Prostate gland (tissue), 2 donors: Measurements from ENCODE around the gene PALM.

Experiments used
- POLR2A ChIP-seq: fragments of 450-650 bp; IDR thresholded peaks from one replicate; pipeline ENCODE4 v1.6.1; 2016; ENCODE audit warnings: antibody characterized with exemption, mild to moderate bottlenecking
- POLR2AphosphoS5 ChIP-seq: sonication (generic); formaldehyde crosslinking; IDR thresholded peaks from one replicate; pipeline ENCODE4 v1.6.1; 2017; ENCODE audit warnings: antibody characterized with exemption
- TF ChIP-seq, protein P1 (sequence below), 4 experiments: fragments of 200-600 bp in 2 of 4; fragments of 450-650 bp in 2 of 4; sonication (generic) in 2 of 4; IDR thresholded peaks; 1 replicate in 3 of 4; 2 replicates in 1 of 4; pipeline ENCODE4 v1.5.1; 2016 to 2019; ENCODE audit warnings: antibody characterized with exemption in 4 of 4, mild to moderate bottlenecking in 2 of 4, moderate library complexity in 2 of 4

DNA sequence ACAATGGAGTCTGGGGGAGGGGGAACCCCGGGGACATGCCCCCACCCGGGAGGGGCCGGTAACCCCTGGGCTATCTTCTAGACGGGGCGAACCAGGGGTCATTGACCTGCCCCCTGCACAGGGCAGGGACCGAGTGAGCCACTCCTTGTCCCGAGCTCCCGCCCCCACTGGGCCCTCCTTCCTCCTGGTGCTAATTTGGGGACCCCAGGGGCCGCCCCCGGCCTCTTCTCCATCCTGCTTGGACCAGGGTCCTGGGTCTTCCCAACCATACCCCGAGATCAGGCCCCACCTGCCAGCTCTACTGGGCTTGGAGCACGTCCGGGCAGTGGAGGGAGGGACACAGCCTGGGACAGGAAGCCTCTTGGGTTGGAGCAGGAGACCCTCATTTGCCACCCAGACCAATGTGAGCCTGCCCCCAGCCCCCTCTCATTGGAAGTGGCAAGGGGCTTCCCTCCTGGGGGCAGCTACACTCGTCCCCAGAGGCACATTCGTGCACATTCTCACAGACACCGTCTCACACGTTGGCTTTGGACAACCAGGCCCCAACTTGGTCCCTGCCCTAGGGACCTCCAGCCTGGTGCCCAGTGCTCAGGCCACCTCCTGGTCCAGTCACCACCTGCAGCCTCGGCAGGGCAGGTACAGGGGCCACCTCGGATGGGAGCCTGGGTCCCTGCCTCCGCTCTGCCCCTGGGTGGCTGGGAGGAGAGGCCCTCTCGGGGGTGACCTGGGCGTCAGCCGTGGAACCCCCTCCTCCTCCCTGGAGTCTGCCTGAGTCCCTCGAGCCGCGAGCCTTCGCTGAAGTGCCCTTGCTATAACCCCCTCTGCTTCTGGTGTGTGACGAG lies 38.9 kb downstream of the PALM start:
- TF ChIP-seq, protein P1, sequence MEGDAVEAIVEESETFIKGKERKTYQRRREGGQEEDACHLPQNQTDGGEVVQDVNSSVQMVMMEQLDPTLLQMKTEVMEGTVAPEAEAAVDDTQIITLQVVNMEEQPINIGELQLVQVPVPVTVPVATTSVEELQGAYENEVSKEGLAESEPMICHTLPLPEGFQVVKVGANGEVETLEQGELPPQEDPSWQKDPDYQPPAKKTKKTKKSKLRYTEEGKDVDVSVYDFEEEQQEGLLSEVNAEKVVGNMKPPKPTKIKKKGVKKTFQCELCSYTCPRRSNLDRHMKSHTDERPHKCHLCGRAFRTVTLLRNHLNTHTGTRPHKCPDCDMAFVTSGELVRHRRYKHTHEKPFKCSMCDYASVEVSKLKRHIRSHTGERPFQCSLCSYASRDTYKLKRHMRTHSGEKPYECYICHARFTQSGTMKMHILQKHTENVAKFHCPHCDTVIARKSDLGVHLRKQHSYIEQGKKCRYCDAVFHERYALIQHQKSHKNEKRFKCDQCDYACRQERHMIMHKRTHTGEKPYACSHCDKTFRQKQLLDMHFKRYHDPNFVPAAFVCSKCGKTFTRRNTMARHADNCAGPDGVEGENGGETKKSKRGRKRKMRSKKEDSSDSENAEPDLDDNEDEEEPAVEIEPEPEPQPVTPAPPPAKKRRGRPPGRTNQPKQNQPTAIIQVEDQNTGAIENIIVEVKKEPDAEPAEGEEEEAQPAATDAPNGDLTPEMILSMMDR (IDR thresholded peaks at IDR 0.05), result no peak
- TF ChIP-seq POLR2A, result no peak
- no peak for TF ChIP-seq POLR2AphosphoS5
